Endothelial cell of umbilical vein (primary cell): ENCODE results near the gene UGT1A7.

ENCODE experiments used
- EZH2 ChIP-seq: IDR thresholded peaks from 2 replicates; pipeline ENCODE4 v1.6.1; 2012; ENCODE audit warnings: borderline replicate concordance, low read depth, mild to moderate bottlenecking, moderate library complexity, low read length, inconsistent platforms; ENCODE audit not compliant: severe bottlenecking
- GATA2 ChIP-seq: IDR thresholded peaks from 2 replicates; pipeline ENCODE4 v1.7.0; 2011; ENCODE audit warnings: low read depth, mild to moderate bottlenecking, moderate library complexity, mixed read lengths, low read length; ENCODE audit not compliant: insufficient read length, insufficient read depth
- POLR2A ChIP-seq: IDR thresholded peaks from 2 replicates; pipeline ENCODE4 v1.6.1; 2012; ENCODE audit warnings: low read depth, mild to moderate bottlenecking, control low read depth, low read length
- TF ChIP-seq, protein P1 (sequence below), 2 donors: IDR thresholded peaks; 1 replicate in 1 of 2; 2 replicates in 1 of 2; pipeline ENCODE4 v1.5.1; 2011; ENCODE audit warnings: low read length in 2 of 2, mild to moderate bottlenecking in 2 of 2, moderate library complexity in 2 of 2, control low read depth in 1 of 2, inconsistent platforms in 1 of 2, low read depth in 1 of 2; ENCODE audit not compliant: insufficient read depth in 1 of 2; ENCODE audit errors: extremely low read depth in 1 of 2
- TF ChIP-seq, protein P2 (sequence below): IDR thresholded peaks from 2 replicates; pipeline ENCODE4 v1.6.1; 2011; ENCODE audit not compliant: insufficient read depth, insufficient read length

DNA sequence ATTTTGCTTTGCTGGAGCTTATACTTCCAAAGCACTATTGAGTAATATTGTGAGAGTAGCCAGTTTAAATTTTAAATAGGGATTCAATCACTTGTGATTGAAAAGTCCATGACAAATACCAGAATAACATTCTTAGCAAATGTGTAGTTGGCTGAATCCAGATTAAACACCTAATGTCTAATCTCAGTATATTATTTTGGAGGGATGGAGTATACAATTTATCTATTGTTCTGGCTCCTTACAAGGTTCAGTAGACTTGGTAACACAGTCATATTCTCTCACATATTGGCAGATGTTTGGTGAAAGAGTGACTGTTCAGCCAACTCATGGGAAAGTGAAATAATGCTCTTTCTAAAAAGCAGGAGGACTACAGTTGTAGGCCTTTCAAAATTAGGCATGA lies 7.8 kb upstream of the UGT1A7 start:
- TF ChIP-seq, protein P1, sequence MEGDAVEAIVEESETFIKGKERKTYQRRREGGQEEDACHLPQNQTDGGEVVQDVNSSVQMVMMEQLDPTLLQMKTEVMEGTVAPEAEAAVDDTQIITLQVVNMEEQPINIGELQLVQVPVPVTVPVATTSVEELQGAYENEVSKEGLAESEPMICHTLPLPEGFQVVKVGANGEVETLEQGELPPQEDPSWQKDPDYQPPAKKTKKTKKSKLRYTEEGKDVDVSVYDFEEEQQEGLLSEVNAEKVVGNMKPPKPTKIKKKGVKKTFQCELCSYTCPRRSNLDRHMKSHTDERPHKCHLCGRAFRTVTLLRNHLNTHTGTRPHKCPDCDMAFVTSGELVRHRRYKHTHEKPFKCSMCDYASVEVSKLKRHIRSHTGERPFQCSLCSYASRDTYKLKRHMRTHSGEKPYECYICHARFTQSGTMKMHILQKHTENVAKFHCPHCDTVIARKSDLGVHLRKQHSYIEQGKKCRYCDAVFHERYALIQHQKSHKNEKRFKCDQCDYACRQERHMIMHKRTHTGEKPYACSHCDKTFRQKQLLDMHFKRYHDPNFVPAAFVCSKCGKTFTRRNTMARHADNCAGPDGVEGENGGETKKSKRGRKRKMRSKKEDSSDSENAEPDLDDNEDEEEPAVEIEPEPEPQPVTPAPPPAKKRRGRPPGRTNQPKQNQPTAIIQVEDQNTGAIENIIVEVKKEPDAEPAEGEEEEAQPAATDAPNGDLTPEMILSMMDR (IDR thresholded peaks at IDR 0.05; ENCODE audit: extremely low read depth in 1 of 2, insufficient read depth in 1 of 2, low read depth in 1 of 2, low read length in 2 of 2) = no peak
- TF ChIP-seq, protein P2, sequence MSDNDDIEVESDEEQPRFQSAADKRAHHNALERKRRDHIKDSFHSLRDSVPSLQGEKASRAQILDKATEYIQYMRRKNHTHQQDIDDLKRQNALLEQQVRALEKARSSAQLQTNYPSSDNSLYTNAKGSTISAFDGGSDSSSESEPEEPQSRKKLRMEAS = no peak
- TF ChIP-seq EZH2 (no peak), POLR2A (no peak), GATA2 (no peak)
